Endothelial cell of umbilical vein (primary cell): ENCODE measurements around the gene ATP10A. TPM values are rescaled to one million over a fixed set of nuclear protein-coding genes. Genes with fewer than 3 reads are reported as not detected.

Experiments used
- BruUV-seq: library from RNA; stranded (reverse); fragments of 400-500 nt; replicated peaks from 2 replicates; lab custom pipeline; 2021; lab: Mats Ljungman, UMichigan
- CTCF ChIA-PET: fragments of 300-600, 350-600 bp; sonication (Branson Sonifier 250); formaldehyde crosslinking; loops from one replicate; lab custom pipeline; 2021; ENCODE audit warnings: antibody characterized with exemption, inconsistent platforms; lab: Charles Lee
- POLR2A ChIA-PET: fragments of 300-600, 350-600 bp; sonication (Branson Sonifier 250); formaldehyde crosslinking; loops from one replicate; lab custom pipeline; 2021; ENCODE audit warnings: antibody characterized with exemption, inconsistent platforms; lab: Charles Lee
- DNase-seq: peaks from one replicate; pipeline ENCODE4 v3.0.0-alpha.2; 2011; ENCODE audit warnings: low read depth, low spot score
- FAIRE-seq: peaks from 2 replicates; lab custom pipeline; 2011; peaks lifted over from hg19 to GRCh38; lab: Jason Lieb, UNC
- H2AFZ ChIP-seq: 2 replicates; pipeline ENCODE4 v1.6.0; 2012; ENCODE audit warnings: low read depth, low read length, control low read depth, inconsistent platforms
- H3K27ac ChIP-seq: 2 replicates; pipeline ENCODE4 v1.5.1; 2011; ENCODE audit warnings: low read depth, mild to moderate bottlenecking, control low read depth, low read length, moderate library complexity; ENCODE audit not compliant: insufficient read depth
- H3K27me3 ChIP-seq, 2 experiments: 2 replicates each; pipeline versions ENCODE4 v1.6.0 to v1.6.1; 2011; ENCODE audit warnings: low read length in 2 of 2, mixed read lengths in 1 of 2; ENCODE audit not compliant: control insufficient read depth in 2 of 2, insufficient read depth in 2 of 2
- H3K36me3 ChIP-seq, 2 experiments: 2 replicates in 1 of 2; 3 replicates in 1 of 2; pipeline ENCODE4 v1.5.1; 2011; ENCODE audit warnings: low read length in 2 of 2, mild to moderate bottlenecking in 1 of 2, moderate library complexity in 1 of 2; ENCODE audit not compliant: control insufficient read depth in 2 of 2, insufficient read depth in 2 of 2; ENCODE audit errors: extremely low read depth in 1 of 2
- H3K4me1 ChIP-seq: 3 replicates; pipeline ENCODE4 v1.5.1; 2011; ENCODE audit warnings: mild to moderate bottlenecking, low read length; ENCODE audit not compliant: control insufficient read depth, insufficient read depth; ENCODE audit errors: extremely low read depth
- H3K4me2 ChIP-seq: 2 replicates; pipeline ENCODE4 v1.6.1; 2011; ENCODE audit warnings: low read length, control low read depth, mixed read lengths; ENCODE audit not compliant: insufficient read depth
- H3K4me3 ChIP-seq, 3 experiments: fragments of 200-600 bp in 1 of 3; sonication (generic), shearing (Covaris generic) in 1 of 3; replicated peaks in 1 of 3; 2 replicates each; pipeline ENCODE4 v1.5.1; 2011 to 2016; ENCODE audit warnings: control low read depth in 3 of 3, low read length in 3 of 3, mild to moderate bottlenecking in 2 of 3, inconsistent platforms in 1 of 3, low read depth in 1 of 3, moderate library complexity in 1 of 3; ENCODE audit not compliant: insufficient read depth in 1 of 3
- H3K79me2 ChIP-seq: 2 replicates; pipeline ENCODE4 v1.6.0; 2012; ENCODE audit warnings: low read length, inconsistent platforms; ENCODE audit not compliant: control insufficient read depth, insufficient read depth
- H3K9ac ChIP-seq: replicated peaks from 2 replicates; pipeline ENCODE3; 2011; ENCODE audit warnings: low read length, control low read depth; ENCODE audit not compliant: insufficient read depth; ENCODE audit errors: extremely low read depth
- H3K9me1 ChIP-seq: replicated peaks from 3 replicates; pipeline ENCODE4 v1.6.0; 2011; ENCODE audit warnings: mild to moderate bottlenecking, low read length; ENCODE audit not compliant: control insufficient read depth, insufficient read depth; ENCODE audit errors: extremely low read depth
- H3K9me3 ChIP-seq: replicated peaks from 2 replicates; pipeline ENCODE4 v1.5.1; 2012; ENCODE audit warnings: low read length, inconsistent platforms; ENCODE audit not compliant: control insufficient read depth, insufficient read depth
- H4K20me1 ChIP-seq: replicated peaks from 2 replicates; pipeline ENCODE3; 2011; ENCODE audit warnings: mild to moderate bottlenecking, low read length; ENCODE audit not compliant: control insufficient read depth, insufficient read depth; ENCODE audit errors: extremely low read depth
- EZH2 ChIP-seq: IDR thresholded peaks from 2 replicates; pipeline ENCODE4 v1.6.1; 2012; ENCODE audit warnings: borderline replicate concordance, low read depth, mild to moderate bottlenecking, moderate library complexity, low read length, inconsistent platforms; ENCODE audit not compliant: severe bottlenecking
- FOS ChIP-seq: IDR thresholded peaks from 2 replicates; pipeline ENCODE4 v1.6.1; 2011; ENCODE audit warnings: mild to moderate bottlenecking, low read length, moderate library complexity, borderline replicate concordance; ENCODE audit not compliant: insufficient read depth
- GATA2 ChIP-seq: IDR thresholded peaks from 2 replicates; pipeline ENCODE4 v1.7.0; 2011; ENCODE audit warnings: low read depth, mild to moderate bottlenecking, moderate library complexity, mixed read lengths, low read length; ENCODE audit not compliant: insufficient read length, insufficient read depth
- JUN ChIP-seq: IDR thresholded peaks from 2 replicates; pipeline ENCODE4 v1.6.1; 2011; ENCODE audit warnings: borderline replicate concordance, low read depth; ENCODE audit not compliant: insufficient read length, insufficient read depth
- MYC ChIP-seq: IDR thresholded peaks from one replicate; pipeline ENCODE4 v1.6.1; 2011; ENCODE audit warnings: mild to moderate bottlenecking, low read depth, low read length
- POLR2A ChIP-seq: IDR thresholded peaks from 2 replicates; pipeline ENCODE4 v1.6.1; 2012; ENCODE audit warnings: low read depth, mild to moderate bottlenecking, control low read depth, low read length
- POLR2AphosphoS5 ChIP-seq: IDR thresholded peaks from 2 replicates; pipeline ENCODE4 v1.6.1; 2012; ENCODE audit warnings: low read depth, mild to moderate bottlenecking, control low read depth, low read length, moderate library complexity; ENCODE audit not compliant: insufficient read depth
- dilution Hi-C: fragments of 300-500 bp; cut with MboI; formaldehyde crosslinking; loops from one replicate; pipeline ENCODE4 v1.15.0; 2019; ENCODE audit warnings: low sequenced_read_pairs; ENCODE audit not compliant: extremely low pct_ligation_motif_present
- intact Hi-C: fragments of 100-400 bp; cut with micrococcal nuclease; formaldehyde crosslinking; loops from one replicate; pipeline ENCODE4 v1.10.0; 2022
- polyA plus RNA-seq, 4 experiments: library from polyadenylated mRNA; depleted of rRNA in 3 of 4; stranded (reverse) in 3 of 4; unstranded in 1 of 4; fragments of >200 nt; gene quantifications; 2 replicates each; pipeline versions ENCODE4 v1.2.1 to v1.2.3, GENCODE V29; 2011 to 2012; ENCODE audit warnings: missing spikeins in 1 of 4
- total RNA-seq: library from RNA; stranded (reverse); gene quantifications from 2 replicates; pipeline ENCODE4 v1.2.3, GENCODE V29; 2021
- TF ChIP-seq, protein P1 (sequence below): IDR thresholded peaks from 2 replicates; pipeline ENCODE4 v1.6.1; 2011; ENCODE audit not compliant: insufficient read depth, insufficient read length
- TF ChIP-seq, protein P2 (sequence below), 2 donors: IDR thresholded peaks; 1 replicate in 1 of 2; 2 replicates in 1 of 2; pipeline ENCODE4 v1.5.1; 2011; ENCODE audit warnings: low read length in 2 of 2, mild to moderate bottlenecking in 2 of 2, moderate library complexity in 2 of 2, control low read depth in 1 of 2, inconsistent platforms in 1 of 2, low read depth in 1 of 2; ENCODE audit not compliant: insufficient read depth in 1 of 2; ENCODE audit errors: extremely low read depth in 1 of 2

The ATP10A gene
- total and polyA plus RNA-seq, 2 donors (not counting 3 experiments of a cell fraction or from before 2014, with no cell fraction given): not detected

DNA sequence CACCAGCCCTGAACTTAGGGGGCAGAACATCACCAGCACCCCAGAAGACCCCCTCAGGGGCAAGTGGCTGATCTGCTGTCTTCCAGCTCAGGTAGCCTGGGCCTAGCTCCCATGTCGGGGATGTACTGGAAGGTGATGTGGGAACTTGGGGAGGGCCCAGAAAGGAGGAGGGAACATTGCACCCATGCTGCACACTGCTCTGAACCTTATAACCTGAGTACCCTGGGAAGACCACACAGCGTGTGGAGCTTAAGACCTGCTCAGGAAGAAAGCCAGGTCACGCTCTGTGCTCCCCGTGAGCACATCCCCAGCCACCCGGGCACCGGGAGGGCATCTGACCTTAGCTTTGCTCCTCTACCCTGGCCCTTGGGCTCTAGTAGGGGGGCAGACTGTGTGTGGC, 159.4 kb downstream of the ATP10A start:
- FAIRE-seq (no peak), DNase-seq (no peak)
- H3K4me2 ChIP-seq: no peak overlapping the region
- CTCF ChIA-PET: no interaction called here
- no peak overlapping the region for H3K9ac ChIP-seq
- H3K4me1 ChIP-seq: no peaks in the 10 kb centered on the region
- H3K27me3 ChIP-seq: no peaks in the 10 kb centered on the region
- H3K36me3 ChIP-seq: no peaks in the 10 kb centered on the region
- H3K27ac ChIP-seq: no peak overlapping the region
- H3K79me2 ChIP-seq: no peaks in the 10 kb centered on the region
- BruUV-seq: no TSS peak
- TF ChIP-seq, protein P1, sequence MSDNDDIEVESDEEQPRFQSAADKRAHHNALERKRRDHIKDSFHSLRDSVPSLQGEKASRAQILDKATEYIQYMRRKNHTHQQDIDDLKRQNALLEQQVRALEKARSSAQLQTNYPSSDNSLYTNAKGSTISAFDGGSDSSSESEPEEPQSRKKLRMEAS: no peak
- no peak for TF ChIP-seq EZH2
- TF ChIP-seq, protein P2, sequence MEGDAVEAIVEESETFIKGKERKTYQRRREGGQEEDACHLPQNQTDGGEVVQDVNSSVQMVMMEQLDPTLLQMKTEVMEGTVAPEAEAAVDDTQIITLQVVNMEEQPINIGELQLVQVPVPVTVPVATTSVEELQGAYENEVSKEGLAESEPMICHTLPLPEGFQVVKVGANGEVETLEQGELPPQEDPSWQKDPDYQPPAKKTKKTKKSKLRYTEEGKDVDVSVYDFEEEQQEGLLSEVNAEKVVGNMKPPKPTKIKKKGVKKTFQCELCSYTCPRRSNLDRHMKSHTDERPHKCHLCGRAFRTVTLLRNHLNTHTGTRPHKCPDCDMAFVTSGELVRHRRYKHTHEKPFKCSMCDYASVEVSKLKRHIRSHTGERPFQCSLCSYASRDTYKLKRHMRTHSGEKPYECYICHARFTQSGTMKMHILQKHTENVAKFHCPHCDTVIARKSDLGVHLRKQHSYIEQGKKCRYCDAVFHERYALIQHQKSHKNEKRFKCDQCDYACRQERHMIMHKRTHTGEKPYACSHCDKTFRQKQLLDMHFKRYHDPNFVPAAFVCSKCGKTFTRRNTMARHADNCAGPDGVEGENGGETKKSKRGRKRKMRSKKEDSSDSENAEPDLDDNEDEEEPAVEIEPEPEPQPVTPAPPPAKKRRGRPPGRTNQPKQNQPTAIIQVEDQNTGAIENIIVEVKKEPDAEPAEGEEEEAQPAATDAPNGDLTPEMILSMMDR (IDR thresholded peaks at IDR 0.05; ENCODE audit: extremely low read depth in 1 of 2, insufficient read depth in 1 of 2, low read depth in 1 of 2, low read length in 2 of 2): no peak
- no peak for TF ChIP-seq POLR2A
- TF ChIP-seq GATA2: no peak
- TF ChIP-seq FOS: no peak
- no peak for TF ChIP-seq JUN
- no peak for TF ChIP-seq POLR2AphosphoS5
- TF ChIP-seq MYC: no peak
- H3K4me3 ChIP-seq: no peak overlapping the region
- POLR2A ChIA-PET: no interaction called here
- peaks cover 10% of the 10 kb centered on the region for H3K9me3 ChIP-seq
- no peaks in the 10 kb centered on the region for H4K20me1 ChIP-seq
- H3K9me1 ChIP-seq: no peaks in the 10 kb centered on the region
- H2AFZ ChIP-seq: no peak overlapping the region
- dilution Hi-C loops (no loop called here), intact Hi-C loops (no loop called here)
